ENCODE data around the gene SLC19A1.
A peak's percentile ranks its signal among the peaks of the same experiment; 100 is the strongest.
"Not testable (repeated sequence)": the region's sequence is repeated elsewhere in the genome, so short reads cannot be mapped to it uniquely, and the experiment has no call there.

SLC19A1 gene

DNA sequence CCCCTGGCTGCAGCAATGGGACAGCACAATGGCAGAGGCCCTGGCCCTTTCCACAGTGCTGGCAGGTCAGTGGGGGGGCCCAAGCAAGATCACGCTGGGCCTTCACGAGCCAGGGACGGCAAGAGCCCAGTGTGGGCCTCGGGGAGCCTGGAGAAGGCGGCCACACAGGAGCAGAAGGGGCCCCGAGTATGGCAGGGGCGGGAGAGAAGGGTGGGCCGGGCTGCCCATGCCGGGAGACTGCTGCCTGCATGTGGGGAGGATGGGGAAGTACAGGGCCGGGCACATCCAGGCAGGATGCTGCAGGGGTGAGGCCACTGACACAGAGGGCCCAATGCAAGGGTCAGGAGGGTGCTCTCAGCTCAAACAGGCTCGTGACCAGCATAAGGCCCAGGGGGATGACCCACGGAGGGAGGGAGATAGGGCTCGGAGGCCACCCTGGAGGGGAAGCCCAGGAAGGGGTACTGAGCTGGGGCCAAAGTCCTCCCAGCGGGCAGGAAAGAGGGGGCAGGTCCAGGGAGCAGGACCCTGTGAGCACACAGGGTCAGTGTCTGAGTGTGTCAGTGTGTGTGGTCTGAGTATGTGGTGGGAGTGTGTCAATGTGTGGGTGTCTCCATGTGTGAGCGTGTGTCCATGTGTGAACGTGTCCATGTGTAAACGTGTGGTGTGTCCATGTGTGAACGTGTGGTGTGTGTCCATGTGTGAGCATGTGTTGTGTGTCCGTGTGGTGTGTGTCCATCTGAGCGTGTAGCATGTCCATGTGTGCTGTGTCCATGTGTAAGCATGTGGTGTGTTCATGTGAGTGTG, 13.1 kb downstream of the SLC19A1 start:
- in situ Hi-C loops (cut with HindIII; ENCODE audit: low pct_unique_long_range_greater_than_20kb, low sequenced_read_pairs) = no loop called here
- TF ChIP-seq JUND (IDR thresholded peaks at IDR 0.05; ENCODE audit: low read depth) = no peak
- DNase-seq (ENCODE audit: low read depth in 1 of 2, low spot score in 1 of 2) = no peak

DNA sequence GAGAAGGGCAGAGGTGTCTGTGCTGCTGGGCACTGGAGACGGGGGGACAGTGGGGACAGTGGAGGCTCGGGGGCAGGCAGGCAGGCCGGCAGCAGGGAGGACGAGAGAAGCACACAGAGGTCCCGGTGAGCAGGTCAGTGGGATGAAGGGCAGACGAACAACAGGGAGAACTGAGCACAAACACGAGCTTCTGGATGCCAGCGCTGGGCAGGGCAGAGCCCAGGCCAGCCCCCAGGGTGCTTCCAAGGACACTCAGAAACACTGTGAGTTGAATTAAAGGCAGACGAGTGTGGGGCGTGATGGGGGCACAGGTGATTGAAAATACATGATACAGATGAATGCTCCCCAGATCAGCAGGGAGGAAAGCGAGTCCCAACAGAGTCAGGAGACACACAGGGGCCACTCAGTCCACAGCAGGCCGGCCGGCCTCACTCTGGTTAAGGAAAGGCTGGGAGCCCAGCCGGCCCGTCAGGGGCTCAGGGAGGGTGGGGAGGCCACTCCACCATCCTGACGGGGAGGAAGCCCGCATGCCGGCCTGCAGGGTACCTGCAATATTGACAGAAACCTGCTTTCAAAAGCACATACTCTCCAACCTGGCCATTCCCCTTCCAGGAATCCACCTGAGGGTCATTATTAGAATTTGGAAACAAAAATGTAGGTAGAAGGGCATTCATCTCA, 14.1 kb downstream of the SLC19A1 start:
- DNase-seq (ENCODE audit: low read depth in 1 of 2, low spot score in 1 of 2) = no peak
- in situ Hi-C loops (cut with HindIII; ENCODE audit: low pct_unique_long_range_greater_than_20kb, low sequenced_read_pairs) = no loop called here
- no peak for TF ChIP-seq JUND (IDR thresholded peaks at IDR 0.05; ENCODE audit: low read depth)

- in situ Hi-C loops (cut with HindIII; ENCODE audit: low pct_unique_long_range_greater_than_20kb, low sequenced_read_pairs) = not testable (repeated sequence)
- DNase-seq (ENCODE audit: low read depth in 1 of 2, low spot score in 1 of 2) = peak; percentile 90 to 92
These were observed 14.9 kb downstream of the SLC19A1 start for GRCh38 chr21:45527151-45527999.

DNA sequence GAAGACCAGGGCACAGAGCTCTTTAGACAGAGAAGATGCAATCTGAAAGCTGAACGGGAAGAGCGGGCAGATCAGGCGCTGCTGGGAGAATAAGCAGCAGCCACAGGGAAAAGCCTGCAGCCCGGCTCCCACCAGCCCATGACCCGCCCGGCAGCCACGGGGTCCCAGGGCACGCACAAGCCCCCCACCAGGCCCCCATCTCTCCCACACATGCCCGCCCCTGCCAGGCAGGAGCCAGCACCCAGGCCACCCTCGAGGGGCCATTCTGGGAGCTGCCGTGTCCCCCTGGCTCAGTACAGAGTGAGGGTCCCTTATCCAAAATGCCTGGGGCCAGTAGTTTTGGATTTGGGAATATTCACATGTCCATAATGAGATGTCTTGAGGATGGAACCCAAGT, 16.3 kb downstream of the SLC19A1 start:
- no peak for DNase-seq (ENCODE audit: low read depth in 1 of 2, low spot score in 1 of 2)
- in situ Hi-C loops (cut with HindIII; ENCODE audit: low pct_unique_long_range_greater_than_20kb, low sequenced_read_pairs) = no loop called here
- TF ChIP-seq JUND (IDR thresholded peaks at IDR 0.05; ENCODE audit: low read depth) = no peak

DNA sequence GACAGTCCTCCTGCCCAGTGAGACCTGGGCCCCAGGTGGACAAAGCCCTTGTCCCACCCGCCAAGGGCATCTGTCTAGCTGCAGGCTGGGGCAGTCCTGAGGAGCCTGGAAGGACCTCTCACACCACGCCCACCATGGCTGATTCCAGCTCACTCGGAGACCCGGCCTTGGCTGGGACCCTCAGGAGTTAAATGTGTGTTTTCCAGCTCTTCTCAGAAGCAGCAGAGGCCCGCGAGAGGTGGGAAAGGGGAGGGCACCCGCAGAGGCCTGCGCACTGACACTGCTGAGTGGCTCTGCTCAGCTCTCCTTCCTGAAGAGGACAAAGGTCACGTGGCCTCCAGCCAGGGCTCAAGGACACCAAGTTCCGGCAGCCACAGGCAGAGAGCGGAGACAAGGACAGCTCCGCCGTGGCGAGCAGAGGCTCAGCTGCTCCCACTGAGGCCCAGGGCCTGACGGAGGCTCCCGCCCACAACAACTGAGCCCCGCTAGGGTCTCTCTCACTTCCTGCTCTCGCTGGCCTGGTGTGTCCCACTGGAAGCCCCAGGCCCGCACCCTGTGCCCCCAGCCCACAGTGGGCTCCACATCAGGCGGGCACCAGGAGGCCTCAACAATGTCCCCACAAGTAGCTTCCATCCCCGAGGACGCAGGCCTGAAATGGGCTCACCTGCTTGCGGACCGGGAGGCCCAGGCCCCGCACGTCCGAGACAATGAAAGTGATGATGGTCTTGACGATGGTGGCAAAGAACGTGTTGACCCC, 16.9 kb downstream of the SLC19A1 start:
- no peak for TF ChIP-seq JUND (IDR thresholded peaks at IDR 0.05; ENCODE audit: low read depth)
- no peak for DNase-seq (ENCODE audit: low read depth in 1 of 2, low spot score in 1 of 2)
- in situ Hi-C loops (cut with HindIII; ENCODE audit: low pct_unique_long_range_greater_than_20kb, low sequenced_read_pairs) = no loop called here

DNA sequence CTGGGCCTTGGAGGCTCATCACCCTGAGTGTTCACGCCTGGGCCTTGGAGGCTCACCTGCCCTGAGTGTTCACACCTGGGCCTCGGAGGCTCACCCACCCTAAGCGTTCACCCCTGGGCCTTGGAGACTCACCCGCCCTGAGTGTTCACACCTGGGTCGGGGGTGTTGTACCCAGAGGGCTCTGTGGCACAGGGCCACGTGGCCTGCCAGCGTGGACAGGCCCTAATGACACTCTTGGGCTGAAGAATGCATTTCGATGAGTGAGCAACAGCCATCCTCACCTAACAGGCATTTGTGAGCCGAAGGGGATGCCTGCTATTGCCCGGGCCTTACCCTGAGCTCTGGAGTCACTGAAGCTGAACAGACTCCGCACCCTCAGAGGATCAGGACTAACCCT, 17.5 kb downstream of the SLC19A1 start:
- in situ Hi-C loops (cut with HindIII; ENCODE audit: low pct_unique_long_range_greater_than_20kb, low sequenced_read_pairs) = no loop called here
- no peak for TF ChIP-seq JUND (IDR thresholded peaks at IDR 0.05; ENCODE audit: low read depth)
- DNase-seq (ENCODE audit: low read depth in 1 of 2, low spot score in 1 of 2) = no peak

DNA sequence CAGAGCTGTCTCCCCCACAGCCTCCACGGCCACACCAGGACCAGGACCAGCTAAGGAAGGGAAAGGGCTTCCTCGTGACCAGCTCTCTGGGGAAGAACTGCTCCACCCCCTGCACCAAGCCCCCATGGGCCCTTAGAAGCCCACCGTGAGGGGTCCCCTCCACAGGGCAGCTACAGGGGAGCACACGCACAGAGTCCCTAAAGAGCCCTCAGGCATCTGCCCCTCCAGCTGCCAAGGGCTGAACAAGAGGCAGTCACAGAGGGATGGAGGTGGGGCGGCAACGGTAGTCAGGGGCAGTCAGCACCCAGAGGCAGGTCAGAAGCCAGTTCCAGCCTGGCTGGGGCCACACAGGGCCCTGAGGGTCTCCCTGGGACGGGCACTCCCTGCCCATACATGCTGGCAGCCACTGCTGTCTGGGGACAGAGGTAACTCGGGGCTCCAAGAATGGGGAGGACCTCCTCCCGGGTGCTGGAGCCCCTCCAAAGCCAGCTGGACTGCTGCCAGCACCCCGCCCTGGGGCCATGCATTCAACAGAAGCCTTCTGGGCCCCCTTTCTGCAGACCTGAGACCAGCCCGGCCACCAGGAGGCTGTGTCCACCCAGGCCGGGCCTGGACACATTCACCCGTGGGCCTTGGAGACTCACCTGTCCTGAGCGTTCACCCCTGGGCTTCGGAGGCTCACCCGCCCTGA, 18.7 kb downstream of the SLC19A1 start:
- no peak for DNase-seq (ENCODE audit: low read depth in 1 of 2, low spot score in 1 of 2)
- TF ChIP-seq JUND (IDR thresholded peaks at IDR 0.05; ENCODE audit: low read depth) = no peak
- in situ Hi-C loops (cut with HindIII; ENCODE audit: low pct_unique_long_range_greater_than_20kb, low sequenced_read_pairs) = no loop called here

GRCh38 chr21:45522986-45523385, 19.3 kb downstream of the SLC19A1 start:
- no peak for TF ChIP-seq JUND (IDR thresholded peaks at IDR 0.05; ENCODE audit: low read depth)
- in situ Hi-C loops (cut with HindIII; ENCODE audit: low pct_unique_long_range_greater_than_20kb, low sequenced_read_pairs) = no loop called here
- no peak for DNase-seq (ENCODE audit: low read depth in 1 of 2, low spot score in 1 of 2)

GRCh38 chr21:45522381-45522780, 19.9 kb downstream of the SLC19A1 start:
- TF ChIP-seq JUND (IDR thresholded peaks at IDR 0.05; ENCODE audit: low read depth) = no peak
- no peak for DNase-seq (ENCODE audit: low read depth in 1 of 2, low spot score in 1 of 2)
- in situ Hi-C loops (cut with HindIII; ENCODE audit: low pct_unique_long_range_greater_than_20kb, low sequenced_read_pairs) = no loop called here

GRCh38 chr21:45521241-45521640, 21.0 kb downstream of the SLC19A1 start:
- TF ChIP-seq JUND (IDR thresholded peaks at IDR 0.05; ENCODE audit: low read depth) = no peak
- in situ Hi-C loops (cut with HindIII; ENCODE audit: low pct_unique_long_range_greater_than_20kb, low sequenced_read_pairs) = no loop called here
- no peak for DNase-seq (ENCODE audit: low read depth in 1 of 2, low spot score in 1 of 2)

GRCh38 chr21:45519182-45519581, 23.1 kb downstream of the SLC19A1 start:
- in situ Hi-C loops (cut with HindIII; ENCODE audit: low pct_unique_long_range_greater_than_20kb, low sequenced_read_pairs) = no loop called here

GRCh38 chr21:45518742-45519141, 23.5 kb downstream of the SLC19A1 start:
- TF ChIP-seq JUND (IDR thresholded peaks at IDR 0.05; ENCODE audit: low read depth) = no peak
- no peak for DNase-seq (ENCODE audit: low read depth in 1 of 2, low spot score in 1 of 2)
- in situ Hi-C loops (cut with HindIII; ENCODE audit: low pct_unique_long_range_greater_than_20kb, low sequenced_read_pairs) = no loop called here

More at GRCh38 chr21:45519182-45519581, 23.1 kb downstream of the SLC19A1 start:
- no peak for DNase-seq (ENCODE audit: low read depth in 1 of 2, low spot score in 1 of 2)
- TF ChIP-seq JUND (IDR thresholded peaks at IDR 0.05; ENCODE audit: low read depth) = no peak

Measured in T47D (cell line).